RPMI8226 (cell line): ENCODE results near the gene RAB30.
"Not testable (repeated sequence)": the region's sequence is repeated elsewhere in the genome, so short reads cannot be mapped to it uniquely, and the experiment has no call there.

Source experiments
- DNase-seq: peaks from one replicate; pipeline ENCODE4 v3.0.0-alpha.2; 2015

Gene RAB30

DNA sequence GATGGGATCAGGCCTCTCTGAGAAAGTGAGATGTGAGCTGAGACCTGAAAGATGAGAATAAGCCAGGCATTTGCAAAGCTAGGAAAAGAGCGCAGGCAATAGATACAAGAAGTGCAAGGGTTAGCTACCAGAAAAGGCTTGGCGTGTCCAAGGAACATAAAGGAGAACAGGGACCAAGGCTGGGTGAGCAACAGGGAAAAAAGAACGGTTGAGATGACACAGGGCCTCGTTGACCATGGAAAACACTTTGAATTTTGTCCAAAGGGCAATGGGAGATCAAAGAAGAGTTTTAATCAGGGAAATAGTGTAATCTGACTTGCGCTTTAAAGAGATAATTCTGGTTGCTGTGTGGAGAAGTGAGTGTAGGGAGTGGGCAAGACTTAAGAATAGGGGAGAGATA, 35.0 kb downstream of the RAB30 start:
- DNase-seq = no peak

DNA sequence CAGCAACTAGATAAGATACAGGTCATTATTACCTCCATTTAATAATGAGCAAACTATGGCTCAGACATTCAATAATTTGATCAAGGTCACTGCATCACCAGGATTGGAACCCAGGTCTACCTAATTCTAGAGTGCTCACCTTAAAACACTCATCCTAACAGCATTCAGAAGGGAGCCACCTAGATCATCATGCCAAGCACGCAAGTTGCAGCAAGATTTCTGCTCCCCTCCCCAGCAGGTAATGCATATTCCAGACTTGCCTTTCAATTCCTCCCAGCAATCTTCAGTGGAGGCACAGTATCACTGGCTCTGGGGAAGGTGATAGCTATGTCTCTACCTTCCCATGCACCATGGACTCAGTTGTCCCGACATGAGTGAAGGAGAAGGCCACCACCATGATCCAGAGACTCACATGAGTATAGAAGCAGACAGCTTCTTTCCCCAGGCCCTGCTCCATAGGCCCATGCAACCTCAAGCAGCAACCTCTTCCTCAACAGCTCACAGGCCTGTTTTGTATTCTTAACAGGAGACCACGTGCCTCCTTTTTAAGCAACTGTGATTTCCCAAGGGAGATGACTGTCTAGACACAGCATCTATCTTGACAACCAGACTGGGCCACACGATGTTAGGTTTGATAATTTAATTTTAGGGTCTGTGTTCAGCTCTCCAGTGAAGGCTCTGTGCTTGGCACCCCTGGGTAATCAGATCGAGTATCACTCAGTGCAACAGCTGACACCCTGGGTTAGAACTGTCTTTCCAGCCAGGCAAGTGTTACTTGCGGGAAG, 36.4 kb downstream of the RAB30 start:
- DNase-seq = no peak

DNA sequence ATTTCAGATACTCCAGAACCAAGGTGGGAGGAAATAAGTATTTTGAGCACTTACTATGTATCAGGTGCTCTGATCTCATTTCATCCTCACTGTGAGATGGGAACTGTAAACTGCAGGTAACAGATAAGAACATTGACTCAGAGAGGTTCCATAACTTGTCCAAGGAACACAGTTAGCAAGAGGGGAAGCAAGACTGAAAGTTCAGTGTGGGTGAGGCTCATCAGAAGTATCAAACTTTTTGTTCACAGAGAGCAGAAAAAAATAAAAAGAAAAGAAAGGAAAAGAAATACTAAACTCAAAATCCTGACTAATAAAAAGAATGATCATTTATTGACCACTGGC, 37.1 kb downstream of the RAB30 start:
- DNase-seq = no peak

DNA sequence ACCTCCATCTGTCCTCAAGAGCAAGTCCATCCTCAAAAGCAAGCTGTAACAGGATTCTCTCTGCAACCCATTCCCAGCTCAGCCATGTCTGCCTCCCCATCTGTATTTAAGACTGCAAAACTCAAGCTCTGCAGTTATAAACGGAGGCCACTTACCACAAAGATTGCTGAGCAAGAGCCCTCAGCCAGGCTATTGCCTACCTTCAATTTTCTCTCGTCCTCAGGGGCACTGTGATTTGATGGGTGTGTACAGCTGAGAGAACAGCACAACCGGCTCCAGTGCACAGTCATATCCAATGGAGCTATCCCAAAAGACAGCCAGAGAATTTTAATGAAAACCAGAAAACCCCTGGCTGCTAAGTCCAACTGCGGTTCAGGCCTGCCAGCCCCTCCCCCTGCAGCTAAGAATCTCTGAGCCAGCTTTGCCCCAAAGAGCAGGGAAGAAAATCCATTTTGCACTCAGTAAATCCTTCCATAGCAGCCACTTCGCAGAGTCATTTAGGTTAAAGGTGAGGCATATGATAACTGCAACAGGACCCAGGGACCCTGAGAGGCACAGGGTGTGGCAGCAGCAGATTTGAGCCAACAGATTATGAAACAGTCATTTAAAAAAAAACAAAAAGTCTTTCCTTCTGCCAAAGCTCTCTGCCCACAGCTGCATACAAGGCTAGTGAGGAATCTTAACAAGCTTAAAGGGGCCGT, 37.6 kb downstream of the RAB30 start:
- peak; percentile 73 for DNase-seq

DNA sequence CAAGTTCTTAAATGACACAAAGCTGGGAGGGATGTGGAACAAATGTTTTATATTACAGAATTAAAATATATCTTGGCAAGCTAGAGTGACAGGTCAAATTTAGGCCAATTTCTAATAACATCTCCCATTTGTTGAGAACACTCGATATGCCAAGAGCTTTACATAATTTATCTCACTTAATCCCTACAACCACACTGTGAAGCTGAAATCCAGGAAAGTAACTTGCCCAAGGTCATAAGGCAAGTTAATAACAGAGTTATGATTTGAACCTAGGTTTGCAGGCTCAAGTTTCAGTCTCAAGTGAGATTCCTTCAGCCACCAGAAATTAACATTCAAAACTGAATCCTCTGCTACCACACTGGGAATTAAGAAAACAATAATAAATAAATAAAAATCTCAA, 38.3 kb downstream of the RAB30 start:
- no peak for DNase-seq

DNA sequence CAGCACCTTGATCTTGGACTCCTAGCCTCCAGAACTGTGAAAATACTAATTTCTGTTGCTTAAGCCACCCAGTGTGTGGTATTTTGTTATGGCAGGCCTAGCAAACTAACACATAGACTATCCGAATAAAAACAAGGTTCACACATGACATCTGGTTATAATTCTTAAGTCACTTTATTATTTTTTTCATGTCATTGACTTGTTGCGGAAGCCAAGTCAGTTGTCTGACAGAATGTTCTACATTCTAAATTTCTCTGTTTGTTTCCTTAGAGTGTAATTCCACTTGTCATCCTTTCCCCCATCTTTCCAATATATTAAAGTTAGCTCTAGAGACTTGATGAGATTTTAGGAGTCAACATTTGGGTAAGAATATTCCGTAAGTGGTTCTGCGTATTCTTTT, 40.6 kb downstream of the RAB30 start:
- no peak for DNase-seq

DNA sequence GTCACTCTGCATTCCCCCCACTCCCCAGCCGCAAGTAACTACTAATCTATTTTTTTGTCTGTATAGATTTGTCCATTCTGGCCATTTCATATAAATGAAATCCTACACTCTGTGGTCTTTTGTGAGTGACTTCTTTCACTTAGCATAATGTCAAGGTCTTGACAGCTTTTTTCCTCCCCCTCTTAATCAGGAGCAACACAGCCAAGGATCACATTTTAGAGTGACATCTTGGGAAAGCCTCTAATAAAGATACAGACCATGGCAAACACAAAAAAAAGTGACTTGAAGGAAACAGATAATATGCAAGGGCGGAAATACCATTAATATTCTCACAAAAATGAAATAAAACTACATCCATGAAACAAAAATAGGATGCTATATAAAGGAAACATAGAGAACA, 43.9 kb downstream of the RAB30 start:
- DNase-seq = no peak

DNA sequence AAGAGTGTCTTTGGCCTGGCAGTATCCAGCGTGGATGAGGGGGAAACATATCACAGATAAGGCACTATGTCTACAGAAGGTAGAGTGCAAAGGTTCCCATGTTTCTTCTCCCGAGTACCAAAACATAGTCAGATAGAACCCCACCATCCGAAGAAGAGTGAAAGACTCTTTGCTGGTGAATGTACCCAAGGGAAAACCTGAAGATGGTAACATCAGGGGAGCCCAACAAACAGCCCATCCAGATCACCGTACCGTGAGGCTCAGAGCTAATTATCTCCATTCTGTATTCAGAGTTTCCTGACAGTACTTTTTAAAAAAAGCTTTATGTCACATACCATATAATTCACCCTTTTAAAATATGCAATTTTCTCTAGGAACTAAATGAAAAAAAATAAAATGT, 44.4 kb downstream of the RAB30 start:
- DNase-seq = no peak

DNA sequence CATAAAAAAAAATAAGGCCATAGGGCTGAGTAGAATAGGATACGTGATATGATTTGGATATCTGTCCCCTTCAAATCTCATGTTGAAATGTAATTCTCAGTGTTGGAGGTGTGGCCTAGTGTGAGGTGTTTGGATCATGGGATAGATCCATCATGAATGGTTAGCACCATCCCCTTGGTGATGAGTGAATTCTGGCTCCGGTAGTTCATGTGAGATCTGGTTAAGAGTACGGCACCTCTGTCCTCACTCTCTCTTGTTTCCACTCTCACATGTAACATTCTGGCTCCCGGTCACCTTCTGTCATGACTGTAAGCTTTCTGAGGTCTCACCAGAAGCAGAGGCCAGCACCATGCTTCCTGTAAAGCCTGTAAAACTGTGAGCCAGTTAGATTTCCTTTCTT, 45.5 kb downstream of the RAB30 start:
- DNase-seq = no peak

DNA sequence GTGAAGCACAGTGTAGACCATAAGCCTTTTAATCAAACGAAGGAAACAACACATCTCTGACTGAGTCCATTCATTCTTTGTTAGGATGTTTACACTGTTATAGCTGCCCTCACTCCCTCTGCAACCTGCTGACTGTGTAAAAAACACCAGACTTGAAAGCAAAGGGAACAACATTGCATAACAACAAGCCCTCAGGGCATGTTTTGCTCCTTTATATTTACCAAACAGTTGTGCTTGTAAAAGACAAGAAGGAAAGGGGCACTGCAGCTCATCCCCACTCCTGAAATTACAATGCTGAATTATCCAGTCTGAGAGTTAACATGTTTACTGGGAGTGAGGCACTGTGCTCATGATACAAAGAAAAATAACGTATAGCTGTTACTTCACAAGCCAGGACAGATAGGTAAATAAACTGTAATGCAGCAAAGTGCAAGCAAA, 46.4 kb downstream of the RAB30 start:
- peak; percentile 78 for DNase-seq

DNA sequence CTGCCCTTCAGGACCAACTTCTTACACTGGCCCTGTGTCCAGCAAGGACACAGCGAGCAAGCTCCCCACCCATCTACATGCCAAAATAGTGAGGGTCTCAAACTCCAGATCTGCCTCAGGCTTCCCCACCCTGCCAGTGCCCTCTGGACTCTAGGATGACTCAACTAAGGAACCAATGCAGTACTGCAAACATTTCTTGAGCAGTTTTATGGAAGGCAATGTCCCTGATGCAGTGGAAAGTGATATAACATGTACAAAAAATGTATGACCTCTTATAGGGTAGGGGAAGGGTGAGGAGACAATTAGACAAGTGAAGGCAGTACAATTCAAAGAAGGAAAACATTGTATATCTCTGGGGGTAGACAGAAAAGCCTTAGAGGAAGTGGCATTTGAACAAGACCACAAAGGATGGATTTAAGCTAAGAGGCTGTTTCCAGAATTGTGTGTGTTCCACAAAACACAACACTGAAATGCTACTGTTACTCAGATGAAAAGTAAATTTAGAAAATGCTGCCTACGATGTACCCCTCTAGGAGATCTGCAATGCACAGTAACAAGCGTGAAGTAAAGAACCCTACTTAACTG, 47.3 kb downstream of the RAB30 start:
- no peak for DNase-seq

DNA sequence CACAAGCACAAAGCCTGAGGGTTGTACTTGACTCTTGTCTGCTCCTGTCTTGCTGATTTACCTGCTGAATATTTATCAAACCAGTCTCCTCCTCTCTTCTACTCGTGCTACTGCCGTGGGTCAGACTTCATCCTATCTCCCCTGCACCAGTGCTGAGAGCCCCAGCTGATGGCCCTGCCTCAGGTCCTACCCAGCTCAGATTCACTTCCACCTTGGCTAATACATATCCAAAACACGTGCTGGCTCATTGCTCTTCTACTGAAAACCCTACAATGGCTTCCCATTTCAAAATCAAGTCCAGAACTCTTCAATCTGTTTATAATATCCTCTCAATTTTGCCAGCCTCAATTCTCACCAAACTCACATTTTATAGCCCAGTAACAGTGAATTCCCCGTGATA, 48.3 kb downstream of the RAB30 start:
- DNase-seq = no peak

DNA sequence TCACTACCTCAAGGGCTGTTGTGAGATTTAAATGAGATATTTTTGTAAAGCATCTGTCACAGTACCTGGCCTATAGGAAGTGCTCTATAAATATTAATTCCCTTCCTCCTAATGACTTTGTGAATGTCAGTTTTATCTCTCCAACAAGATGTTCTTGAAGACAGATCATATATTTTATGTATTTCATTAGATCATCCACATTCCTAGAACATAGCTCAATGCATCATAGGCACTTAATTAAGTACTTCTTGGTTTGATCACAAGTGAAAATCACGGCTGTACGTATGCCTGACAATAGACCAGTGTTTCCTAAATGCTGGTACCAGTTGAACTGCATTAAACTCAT, 49.9 kb downstream of the RAB30 start:
- DNase-seq = no peak

DNA sequence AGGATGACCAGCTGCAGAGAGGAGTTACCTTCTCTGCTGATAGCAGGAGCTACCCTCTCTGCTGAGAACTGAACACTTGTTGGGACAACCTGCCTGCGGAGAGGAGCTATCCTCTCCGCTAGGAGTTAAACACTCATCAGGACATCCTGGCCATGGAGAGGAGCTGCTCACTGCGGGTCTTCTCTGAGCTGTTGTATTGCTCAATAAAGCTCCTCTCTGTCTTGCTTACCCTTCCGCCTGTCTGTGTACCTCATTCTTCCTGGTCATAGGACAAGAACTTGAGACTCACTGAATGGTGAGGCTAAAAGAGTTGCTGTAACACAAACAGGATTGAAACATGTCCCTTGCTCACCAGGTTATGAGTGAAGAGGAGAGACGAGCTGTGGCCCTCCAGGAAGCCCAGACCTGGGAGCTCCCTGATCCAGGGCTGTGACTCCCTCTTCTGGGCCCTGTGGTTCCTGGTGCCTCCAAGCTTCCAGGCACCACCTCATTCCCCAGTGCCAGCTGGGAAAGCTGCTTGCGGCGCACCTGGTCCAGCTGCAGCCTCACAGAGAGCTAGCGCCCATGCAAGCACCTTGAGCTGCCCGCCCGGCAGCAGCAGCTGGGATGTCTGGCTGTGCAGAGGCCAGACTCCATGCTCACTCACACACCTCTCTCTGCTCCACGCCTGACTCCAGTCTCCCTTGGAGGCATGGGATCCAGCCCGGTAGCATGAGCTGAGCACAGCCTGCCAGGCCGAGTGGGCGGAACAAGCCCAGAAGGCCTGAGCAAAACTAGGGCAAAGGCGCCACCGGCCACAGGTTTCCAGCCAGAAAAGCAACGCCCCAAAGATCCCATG, 50.5 kb downstream of the RAB30 start:
- no peak for DNase-seq

DNA sequence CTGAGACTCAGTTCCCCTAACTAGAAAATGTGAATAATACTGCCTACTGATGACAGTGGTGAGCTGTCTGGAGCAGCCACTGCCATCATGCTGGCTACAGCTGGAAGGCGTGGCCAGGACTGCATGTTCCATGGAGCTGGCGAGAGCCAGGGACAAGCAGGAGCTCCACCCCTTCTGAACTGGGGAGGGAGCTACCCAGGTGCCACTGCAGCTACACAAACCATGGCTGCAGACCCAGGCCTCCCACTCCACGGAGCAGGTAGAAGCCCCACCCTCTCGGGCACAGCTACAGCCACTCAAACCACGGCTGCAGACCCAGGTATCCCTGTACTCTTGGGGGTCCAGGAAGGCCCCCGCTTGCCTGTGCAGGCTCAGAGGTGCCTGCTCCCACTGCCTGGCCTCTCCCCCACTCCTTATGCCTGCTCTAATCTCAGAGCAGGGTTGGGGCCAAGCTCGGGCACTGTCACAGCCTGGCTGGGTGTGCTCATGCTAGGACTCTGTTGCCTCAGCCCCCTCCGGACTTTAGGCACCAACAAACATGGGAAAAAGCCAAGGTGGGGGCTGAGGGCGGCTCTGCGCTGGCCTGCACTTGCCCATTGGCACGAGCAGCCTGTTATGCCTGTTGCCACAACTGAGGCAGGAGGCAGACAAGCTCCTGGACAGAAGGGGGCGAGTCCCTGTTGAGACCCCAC, 51.7 kb downstream of the RAB30 start:
- no peak for DNase-seq

DNA sequence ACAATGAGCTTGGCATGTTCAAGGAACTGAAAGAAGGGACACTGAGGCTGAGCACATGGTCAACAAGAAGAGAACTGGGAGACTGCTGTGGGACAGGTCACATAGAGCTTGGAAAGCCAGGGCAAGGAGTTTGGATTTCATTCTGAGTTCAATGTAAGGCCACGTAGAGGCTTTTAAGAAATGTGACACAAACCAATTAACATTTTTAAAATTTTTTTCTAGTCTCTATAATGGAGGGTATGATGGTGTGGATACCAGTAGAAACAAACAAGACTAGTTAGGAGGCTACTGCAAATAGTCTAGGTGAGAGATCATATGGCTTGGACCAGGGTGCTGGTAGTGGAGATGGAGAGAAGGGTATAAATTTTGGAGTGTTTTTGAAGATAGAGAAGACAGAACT, 56.7 kb downstream of the RAB30 start:
- no peak for DNase-seq

DNA sequence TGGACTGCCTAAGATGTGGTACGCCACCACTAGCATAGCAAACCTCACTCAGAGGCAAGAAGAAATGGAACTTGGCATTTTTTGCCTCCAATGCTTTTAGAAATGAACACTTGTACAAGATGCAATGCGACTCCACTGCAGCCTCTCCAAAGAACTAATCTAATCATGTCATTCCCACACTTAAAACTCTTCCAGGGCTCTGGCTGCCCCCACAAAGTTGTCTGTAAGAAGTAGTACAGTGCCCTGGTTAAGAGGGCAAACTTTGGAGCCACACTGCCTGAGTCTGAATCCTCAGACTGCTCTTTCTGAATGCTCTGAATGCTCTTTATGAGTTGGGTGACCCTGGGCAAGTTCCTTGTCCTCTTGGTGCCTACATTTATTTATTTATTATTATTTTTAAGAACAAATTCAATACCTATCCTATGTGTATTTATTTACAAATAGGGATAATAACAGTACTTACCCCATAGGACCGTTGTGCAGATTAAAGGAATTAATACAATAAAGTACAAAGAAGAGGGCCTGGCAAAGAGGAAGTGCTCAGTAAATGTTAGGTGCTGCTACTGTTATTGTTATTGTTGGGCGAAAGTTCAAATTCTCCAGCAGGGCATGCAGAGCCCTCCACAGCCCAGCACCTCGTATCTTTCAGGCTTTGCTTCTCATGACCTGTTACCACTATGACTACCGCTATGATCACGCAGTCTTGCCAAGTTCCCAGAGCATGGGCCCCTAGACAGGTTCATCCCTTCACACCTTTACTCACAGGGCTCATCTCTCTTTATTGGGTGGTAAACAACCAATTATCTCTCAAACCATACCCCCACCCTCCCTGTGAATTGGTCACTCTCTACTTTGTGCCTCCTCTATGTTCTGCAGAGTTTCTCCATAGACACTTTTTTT, 59.3 kb downstream of the RAB30 start:
- DNase-seq = no peak

DNA sequence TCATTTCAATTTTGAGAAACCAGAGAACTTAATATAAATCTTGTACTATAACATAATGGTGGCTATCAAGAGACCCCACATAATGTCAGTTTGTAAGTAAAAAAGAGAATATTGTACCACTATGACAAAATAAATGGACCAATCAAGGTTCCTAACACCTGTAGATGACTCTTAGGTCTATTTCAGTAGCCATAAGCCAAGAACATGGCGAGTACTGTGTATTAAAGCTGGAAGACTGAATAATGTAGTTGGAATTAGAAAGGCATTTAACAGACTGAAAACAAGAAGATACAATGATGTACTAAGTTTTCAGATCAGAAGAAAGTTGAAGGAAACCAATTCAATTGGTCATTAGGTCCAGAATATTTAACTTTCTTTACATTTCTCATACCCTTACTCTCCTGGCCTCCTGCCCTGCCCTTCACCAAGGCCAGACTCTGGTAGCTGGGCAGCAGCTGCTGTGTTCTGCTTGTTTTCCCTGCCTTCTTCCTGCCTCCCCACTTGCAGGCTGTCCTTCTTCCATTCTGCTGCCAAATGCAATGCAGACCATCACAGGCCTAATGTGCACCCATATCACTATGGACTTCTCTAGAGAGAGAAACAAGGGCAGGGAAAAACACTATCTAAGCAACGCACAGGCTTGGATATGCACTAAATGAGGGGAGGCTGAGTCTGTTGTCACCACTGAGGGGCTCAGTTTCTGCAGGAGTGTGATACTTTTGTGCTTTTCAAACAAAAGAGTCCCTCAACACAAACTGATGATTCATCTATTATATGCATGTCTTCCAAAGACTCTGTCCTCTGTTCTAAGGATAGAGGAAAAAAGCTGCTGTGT, 60.1 kb downstream of the RAB30 start:
- no peak for DNase-seq

DNA sequence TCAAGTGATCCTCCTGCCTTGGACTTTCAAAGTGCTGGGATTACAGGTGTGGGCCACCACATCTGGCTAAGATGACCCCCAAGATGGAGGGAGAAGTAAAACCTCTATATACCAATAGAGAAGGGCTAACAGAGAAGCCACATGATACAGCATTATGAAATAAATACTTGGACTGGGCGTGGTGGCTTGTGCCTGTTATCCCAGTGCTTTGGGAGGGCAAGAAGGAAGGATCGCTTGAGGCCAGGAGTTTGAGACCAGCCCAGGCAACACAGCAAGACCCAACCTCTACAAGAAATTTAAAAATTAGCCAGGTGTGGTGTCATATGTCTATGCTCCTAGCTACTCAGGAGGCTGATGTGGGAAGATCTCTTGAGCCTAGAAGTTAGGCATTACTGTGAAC, 61.7 kb downstream of the RAB30 start:
- DNase-seq = no peak

DNA sequence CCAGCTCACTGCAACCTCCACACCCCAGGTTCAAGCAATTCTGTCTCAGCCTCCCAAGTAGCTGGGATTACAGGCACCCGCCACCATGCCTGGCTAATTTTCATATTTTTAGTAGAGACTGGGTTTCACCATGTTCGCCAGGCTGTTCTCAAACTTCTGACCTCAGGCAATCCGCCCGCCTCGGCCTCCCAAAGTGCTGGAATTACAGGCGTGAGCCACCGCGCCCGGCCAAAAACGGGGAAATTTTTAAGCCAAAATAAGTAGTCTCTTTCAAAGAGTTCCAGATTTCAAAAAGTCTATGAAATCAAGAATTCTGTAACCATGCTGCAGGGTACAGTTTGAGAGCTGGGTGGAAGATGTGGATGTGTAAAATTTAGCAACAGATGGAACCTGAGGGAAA, 62.6 kb downstream of the RAB30 start:
- DNase-seq = not testable (repeated sequence)

DNA sequence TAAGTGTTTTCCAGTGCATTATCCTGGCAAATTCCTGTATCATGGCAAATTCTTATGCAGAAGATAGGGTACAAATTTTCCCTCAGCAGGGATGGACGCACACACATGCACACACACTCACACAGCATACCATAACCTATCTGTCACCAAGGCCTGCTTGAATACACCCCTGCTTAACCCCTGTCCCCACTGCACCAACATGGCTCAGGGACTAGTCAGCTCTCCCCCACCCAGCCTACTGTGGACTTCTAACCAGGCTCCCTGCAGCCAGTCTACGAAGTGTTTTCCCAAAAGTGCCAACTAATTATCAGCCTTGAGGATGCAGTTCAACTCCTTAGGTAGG, 63.1 kb downstream of the RAB30 start:
- DNase-seq = no peak
